NCI-H774 (cell line): ENCODE data around the gene FHAD1.
A peak's percentile ranks its signal among the peaks of the same experiment; 100 is the strongest.
"Not testable (repeated sequence)": the region's sequence is repeated elsewhere in the genome, so short reads cannot be mapped to it uniquely, and the experiment has no call there.

Source experiments
- DNase-seq: peaks from one replicate; lab custom pipeline; 2025; lab: John Stamatoyannopoulos, UW

The FHAD1 gene

DNA sequence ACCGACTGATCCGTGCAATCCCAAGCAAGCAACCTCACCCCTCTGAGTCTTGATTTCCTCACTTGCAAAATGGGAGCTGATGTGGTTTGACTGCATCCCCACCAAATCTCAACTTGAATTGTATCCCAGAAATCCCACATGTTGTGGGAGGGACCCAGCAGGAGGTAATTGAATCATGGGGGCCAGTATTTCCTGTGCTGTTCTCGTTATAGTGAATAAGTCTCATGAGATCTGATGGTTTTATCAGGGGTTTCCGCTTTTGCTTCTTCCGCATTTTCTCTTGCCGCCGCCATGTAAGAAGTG, 58.4 kb downstream of the FHAD1 start:
- no peak for DNase-seq

DNA sequence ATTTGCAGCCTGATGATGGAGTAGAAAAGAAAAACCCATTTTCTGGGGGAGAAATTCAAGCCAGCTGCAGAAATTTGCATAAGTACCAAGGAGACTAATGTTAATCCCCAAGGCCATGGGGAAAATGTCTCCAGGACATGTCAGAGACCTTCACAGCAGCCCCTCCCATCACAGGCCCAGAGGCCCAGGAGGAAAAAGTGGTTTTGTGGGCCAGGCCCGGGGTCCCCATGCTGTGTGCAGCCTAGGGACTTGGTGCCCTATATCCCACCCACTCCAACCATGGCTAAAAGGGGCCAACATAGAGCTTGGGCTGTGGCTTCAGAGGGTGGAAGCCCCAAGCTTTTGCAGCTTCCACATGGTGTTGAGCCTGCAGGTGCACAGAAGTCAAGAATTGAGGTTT, 59.3 kb downstream of the FHAD1 start:
- not testable (repeated sequence) for DNase-seq

DNA sequence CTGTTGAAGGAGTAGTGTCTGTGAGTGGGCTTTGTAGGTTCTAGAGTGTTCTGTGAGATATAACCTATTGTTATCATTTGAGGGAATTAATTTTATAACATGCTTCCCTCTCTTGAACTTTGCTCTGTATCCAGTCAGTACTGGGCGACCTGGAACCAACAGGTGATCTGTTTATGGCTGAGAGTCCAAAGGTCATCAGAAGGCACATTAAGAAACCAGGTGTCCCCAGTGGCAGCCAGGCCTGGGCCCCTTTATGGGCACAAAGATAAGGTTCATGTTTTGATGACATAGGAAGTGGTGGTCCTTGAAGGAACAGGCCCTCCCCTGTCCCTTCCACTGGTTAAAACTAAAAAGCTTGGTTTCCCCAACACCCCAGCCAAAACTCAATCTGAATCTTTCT, 61.1 kb downstream of the FHAD1 start:
- no peak for DNase-seq

DNA sequence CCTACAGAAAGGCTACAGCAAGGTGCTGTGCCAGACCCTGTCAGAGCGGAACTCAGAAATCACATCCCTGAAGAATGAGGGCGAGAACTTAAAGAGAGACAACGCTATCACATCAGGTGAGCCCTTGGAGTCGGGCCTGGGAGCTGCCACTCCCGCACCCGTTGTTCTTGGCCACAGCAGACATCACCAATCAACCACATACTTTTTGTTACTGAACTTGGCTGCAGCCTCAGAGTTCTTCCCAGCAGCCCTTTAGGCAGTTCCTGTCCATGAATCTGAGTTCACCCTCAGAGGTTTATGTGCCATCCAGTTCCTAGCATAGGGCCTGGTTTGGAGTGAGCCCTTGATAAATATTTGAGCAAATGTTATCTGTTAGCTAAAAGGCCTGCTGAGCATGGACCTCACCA, 61.6 kb downstream of the FHAD1 start:
- DNase-seq = no peak

DNA sequence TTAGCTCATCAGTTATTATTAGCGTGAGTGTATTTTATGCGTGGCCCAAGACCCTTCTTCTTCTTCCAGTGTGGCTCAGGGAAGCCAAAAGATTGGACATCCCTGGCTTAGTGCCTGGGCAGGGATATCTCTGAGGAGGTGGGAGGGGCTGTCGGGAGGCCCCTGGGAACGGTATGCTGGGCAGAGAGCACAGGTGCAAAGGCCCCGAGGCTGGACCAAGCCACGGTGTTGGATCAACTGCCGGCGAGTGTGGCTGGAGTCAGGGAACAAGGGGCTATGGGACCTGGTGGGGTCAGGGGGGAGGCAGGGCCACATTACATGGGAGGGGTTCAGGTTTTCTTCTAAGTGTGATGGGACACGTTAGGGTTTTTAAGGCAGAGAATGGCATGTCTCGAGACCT, 62.7 kb downstream of the FHAD1 start:
- DNase-seq = no peak

DNA sequence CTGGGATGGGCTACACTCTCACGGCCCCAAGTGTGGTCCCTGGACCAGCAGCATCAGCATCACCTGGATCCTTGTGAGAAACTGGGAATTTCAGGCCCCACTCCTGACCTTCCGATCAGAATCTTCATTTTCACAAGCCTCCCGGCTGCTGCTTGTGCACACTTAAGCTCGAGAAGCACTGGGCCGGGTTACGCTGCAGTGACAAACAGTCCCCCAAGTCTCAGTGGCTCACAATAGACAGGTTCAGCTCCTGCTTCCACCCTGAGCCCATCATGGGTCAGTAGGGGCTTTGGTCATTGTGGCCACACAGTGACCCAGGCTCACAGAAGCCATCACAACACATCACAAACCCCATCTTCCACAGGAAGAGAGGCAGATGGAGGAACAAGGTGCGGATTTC, 63.5 kb downstream of the FHAD1 start:
- DNase-seq = no peak

DNA sequence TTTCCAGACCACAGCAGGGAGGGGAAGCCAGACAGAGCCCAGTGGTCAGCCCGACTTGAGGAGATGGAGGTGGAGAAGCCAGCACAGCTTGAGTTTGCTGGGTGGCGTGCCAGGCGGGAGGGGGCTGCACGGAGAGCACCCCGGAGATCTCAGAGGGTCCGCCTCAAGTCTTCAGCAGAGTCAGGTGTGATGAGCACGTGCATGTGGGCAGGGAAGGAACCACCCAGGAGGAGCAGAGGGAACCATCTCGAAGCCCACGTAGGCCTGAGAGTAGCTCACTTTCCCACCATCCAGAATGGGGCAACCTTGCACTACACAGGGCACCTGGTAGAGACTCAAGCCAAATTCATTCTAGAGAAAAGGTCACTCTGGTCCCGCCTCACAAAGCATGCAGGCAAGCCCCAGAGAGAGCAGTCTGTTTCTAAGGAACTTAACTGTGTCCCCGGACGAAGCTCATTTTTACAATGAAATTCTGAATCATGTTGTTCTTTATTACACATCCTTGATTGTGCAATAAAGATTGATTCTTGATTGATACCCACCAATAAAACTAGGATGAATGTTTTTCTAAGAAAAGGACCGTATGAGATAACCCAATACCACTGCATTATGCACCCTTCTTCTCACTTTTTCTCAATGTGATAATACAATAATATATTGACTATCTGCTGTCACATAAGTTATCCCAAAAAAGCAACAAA, 64.2 kb downstream of the FHAD1 start:
- DNase-seq = no peak

DNA sequence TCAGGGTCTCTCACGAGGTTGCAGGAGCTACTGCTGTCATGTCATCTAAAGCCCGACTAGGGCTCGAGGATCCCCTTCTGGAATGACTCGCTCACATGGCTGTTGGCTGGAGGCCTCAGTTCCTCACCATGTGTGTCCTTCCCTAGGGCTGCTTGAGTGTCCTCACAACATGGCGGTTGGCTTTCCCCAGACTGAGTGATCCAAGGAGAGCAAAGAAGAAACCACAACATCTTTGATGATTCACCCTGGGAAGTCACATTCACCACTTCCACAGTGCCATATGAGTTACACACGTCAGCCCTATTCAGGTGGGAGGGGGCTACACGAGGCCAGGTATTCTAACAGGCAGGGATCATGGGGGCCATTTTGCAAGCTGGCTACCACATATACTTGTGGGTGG, 64.9 kb downstream of the FHAD1 start:
- DNase-seq = no peak

DNA sequence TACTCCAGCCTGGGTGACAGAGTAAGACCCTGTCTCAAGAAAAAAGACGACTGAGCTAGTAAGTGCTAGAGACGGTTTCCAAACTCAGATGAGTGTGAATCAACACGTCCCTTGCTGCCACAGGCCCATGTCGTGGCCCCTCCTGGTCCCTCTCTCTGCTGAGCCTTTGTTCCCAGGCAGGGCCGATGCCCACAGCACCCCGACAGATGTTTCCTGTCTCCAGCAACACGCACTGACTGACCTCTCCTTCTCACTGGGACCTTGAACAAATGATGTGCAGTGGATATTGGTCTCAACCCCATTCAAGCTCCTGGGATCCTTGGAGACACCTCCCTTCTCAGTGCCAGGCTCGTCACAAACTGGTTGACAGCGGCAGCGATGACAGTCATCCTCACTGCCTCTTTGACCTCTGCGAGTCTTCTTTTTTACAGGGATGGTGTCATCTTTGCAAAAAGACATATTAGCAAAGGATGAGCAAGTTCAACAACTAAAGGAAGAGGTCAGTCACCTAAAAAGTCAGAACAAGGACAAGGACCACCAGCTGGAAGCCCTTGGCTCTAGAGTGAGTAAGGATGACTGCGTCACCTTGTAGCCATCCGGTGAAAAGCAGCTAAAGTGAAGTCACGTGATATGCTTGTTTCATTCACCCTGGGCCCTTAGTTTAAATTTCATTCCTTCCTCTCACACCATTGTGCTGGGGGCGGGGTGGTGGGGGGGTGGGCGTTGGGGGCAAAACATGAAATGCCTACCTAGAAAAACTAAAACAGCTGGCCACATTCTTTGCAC, 65.8 kb downstream of the FHAD1 start:
- DNase-seq = no peak

DNA sequence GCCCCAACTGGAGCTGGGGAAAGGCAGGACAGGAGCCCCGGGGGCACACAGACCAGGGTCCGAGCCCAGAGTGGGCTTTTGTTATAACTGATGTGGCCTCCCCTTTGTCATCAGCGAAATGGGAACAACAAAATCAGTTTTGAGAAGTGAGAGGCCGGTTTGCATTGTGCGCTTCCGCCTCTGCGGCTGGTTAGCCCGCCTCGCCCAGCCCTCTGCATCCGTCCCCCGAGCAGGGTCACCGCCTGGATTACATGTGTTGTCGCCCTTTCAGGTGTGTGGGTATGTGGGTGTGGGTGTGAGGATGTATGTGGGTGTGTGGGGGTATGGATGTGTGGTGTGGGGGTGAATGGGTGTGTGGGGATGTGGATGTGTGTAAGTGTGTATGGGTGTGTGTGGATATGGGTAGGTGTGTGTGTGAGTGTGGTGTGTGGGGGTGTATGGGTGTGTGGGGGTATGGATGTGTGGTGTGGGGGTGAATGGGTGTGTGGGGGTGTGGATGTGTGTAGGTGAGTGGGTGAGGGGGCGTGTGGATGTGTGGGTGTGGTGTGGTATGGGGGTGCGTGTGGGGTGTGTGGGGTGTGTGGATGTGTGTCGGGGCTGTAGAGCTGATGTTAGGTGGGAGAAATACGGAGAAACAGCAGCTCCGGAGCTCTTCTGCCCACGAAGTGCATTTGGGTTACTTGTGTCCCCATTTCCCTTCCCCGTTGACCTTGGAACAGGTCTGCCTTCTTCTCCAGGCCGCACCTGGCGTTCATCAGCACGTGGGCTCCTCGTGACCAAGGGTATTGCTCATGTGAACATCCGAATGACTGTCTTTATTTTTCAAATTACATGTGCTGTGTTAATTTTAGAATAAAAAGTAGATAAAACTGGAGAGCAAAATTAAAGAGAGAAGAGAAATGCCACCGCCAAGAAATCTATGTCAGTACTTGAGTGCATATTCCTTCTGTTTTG, 67.6 kb downstream of the FHAD1 start:
- DNase-seq = no peak

DNA sequence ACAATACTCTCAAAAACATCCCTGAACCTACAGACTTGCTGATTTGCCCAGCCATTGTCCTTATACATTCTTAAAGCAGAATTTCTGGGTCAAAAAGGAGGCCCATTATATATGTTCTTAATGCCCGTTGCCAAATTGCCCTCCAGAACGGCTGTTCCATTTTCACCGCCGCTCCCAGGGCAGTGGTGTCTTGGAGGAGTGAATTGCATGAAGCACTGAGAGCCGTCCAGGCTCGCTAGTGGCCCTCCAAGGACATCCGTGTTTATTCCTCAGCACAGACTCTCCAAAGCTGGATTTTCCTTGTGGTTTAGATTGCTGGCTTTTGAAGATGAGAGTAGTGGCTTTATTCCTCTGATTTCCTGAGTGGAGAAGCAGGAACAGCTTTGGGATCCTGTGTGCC, 68.8 kb downstream of the FHAD1 start:
- no peak for DNase-seq

DNA sequence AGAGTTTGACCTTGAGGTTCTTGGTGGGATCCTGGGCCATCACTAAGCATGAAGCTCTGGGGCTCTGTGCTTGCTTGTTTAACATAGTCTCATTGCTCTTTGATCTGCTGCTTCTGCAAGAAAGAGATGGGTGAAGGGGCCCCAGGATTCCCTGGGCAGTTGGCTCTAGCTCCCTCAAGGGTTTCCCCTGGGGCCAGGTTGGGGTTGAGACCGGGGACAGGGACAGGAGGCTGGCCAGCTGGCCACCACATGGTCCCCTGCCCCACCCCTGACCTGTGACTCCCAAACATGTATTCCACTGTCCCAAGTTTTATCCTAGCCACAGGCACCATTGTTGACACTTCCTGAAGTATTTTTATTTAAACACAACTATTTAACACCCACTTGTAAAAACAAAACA, 69.5 kb downstream of the FHAD1 start:
- no peak for DNase-seq

DNA sequence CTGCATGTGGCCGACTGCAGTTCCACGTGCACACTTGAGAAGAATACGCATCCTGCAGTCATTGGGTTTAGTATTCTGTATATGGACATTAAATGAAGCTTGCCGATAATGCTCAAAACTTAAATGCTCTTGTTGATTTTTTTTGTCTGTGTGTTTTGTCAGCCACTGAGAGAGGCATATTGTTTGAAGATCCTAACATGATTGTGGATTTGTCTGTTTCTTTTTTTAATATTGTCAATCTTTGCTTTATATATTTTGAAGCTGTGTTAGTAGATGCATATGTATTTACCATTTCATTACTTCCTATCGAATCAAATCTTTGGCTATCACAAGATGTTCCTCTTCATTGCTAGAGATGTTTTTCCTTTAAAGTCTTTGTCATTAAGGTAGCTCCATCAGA, 73.2 kb downstream of the FHAD1 start:
- DNase-seq = no peak

DNA sequence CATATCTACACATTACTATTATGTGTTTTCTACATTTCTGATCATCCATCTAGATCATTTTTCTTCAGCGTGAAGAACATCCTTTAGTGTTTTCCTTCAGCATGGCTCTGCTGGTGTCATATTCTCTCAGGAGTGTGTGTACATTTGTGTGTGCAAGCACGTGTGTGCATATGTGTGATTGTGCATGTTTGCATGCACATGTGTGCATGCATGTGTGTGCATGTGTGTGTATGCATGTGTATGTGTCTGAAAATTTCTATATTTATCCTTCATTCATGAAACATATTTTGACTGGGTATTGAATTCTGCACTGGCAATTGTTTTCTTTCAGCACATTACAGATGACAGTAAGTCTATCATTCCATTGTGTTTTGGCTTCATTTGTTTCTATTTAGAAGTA, 74.6 kb downstream of the FHAD1 start:
- no peak for DNase-seq

DNA sequence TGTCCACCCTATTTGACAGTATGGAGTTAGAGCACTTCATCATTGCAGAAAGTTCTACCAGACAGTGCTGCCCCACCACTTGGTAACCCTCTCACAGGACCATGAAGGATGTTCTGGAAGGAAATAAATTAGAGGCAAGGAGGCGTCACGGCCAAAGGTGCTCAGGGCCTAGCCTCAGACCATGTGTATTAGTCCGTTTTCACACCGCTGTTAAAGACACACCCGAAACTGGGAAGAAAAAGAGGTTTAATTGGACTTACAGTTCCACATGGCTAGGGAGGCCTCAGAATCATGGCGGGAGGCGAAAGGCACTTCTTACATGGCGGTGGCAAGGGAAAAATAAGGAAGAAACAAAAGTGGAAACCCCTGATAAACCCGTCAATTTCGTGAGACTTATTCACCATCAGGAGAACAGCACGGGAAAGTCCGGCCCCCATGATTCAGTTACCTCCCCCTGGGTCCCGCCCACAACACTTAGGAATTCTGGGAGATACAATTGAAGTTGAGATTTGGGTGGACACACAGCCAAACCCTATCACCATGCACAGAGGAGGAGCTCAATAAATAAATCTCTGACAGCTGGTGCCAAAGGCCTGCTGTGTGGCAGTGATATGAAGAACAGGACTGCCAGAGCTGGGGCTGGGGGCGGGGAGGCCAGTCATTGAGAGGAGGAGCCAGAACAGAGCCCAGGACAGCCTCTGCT, 75.8 kb downstream of the FHAD1 start:
- DNase-seq = no peak

DNA sequence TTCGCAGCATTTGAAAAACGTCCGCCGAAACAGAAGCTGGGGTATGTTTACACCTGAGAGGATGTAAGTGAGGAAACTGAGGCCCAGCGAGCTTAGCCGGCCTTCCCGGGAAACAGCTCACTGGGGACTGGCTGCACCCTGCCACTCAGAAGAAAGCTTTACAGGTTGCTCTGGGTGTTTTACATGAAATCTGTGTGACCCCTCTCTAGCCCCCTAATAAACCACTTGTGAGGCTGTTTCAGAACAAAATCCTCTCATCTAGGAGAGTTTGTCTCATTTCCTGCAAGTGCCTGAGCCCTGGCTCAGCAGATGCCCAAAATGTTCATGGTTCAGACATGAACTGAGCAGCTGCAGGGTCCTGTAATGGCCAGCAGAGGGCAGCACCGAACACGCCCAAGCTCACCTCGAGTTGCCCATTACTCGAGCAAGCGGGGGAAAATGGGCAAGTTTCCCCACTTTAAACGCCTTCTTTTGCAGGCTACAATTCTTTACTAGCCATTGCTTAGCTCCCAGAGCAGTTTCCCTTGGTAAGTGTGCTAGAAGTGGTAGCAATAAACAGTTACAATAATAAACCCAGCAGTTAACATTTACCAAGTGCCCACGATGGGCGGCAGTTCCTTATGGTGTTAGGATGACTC, 76.4 kb downstream of the FHAD1 start:
- DNase-seq = peak; percentile 19

DNA sequence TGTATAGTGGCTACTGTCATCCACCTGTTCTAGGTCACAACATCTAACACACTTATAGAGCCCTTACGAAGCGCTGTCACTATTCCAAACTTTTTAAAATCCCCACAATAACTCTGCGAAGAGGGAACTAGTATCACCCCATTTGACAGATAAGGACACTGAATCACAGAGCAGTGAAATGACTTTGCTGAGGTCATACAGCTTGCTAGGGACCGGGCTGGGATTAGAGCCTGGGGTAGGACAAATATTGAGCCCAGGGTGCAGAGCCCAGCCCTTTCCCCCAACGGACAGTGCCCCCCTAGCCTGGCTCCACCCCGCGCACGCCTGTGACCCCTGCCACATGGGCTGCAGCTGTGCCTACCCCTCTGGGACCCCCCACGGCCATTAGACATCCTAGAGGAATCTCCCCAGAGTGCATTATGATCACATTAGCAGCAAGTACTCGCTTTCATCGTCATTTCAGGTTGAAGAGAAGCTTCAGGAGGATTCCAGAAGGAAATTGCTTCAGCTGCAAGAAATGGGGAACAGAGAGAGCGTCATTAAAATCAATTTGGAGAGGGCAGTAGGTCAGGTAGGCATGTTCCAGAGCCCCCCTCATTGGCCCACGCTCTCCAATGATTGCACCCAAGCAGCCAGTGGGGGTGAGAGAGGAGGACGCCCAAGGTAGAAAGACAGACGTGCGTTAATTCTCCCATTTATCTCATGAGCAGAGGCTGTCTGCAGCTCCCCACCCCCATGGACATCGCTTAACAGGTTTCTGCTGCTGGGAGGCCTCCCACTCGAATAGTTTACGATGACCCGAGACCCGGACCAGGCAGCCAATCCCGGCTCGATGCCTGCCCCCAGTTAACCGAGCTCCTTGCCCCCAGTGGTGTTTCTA, 77.2 kb downstream of the FHAD1 start:
- no peak for DNase-seq

DNA sequence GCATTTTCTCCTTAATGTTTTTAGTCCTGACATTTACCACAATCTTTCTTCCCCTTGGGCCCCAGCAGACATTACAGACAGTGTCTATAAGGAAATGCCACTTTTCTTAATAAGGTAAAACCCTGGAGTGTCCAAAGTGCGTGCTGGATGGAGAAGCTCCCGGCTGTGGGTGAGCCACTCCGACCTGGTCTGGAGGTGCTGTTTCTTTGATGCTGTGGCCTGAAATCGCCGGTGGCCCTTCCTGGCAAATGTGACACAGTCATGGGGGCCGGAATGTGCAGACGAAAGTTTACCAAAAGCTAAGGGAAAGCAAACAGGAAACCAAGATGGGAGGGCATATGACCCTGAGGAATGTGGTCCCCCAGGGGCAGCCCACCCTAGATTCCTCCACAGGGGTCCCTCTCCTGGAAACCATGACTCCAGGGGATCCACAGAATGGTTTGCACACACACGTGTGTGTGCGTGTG, 77.9 kb downstream of the FHAD1 start:
- no peak for DNase-seq

DNA sequence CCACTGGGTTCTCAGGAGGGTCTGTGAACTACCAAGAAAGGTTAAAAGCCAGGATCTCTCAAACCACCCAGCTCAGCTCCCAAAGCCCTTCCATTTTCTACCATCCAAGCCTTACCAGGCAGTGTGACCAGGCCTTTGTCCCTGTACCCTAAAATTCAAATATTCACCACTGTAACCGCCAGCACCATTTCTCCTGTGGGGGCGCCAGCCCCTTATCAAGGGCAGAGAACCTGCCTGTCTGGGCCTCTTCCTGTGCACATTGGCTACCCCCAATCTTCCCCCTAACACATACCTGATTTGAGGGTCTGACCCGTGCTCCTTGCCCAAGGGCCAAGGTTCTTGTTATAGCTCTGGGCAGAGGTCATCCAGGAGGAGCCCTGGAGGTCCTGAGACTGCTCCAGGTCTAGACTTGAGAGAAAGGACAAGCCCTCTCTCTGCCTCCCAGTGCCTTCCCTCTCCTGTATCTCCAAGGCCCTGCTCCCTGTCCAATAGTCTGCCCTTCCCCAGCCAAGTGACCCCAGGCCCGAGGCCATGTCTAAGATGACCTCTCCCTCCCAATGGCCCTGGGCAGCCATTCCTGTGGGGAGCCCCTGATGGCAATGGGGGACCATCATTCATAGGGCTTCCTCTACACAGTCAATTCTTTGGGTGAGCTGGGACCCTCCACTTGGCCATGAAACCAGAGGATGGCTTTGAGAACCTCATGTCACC, 78.5 kb downstream of the FHAD1 start:
- DNase-seq = no peak
